COLO829 (cell line): ENCODE measurements around the gene CCL17.
"Not testable (repeated sequence)": the region's sequence is repeated elsewhere in the genome, so short reads cannot be mapped to it uniquely, and the experiment has no call there.

Experiments
- DNase-seq: peaks from one replicate; pipeline ENCODE4 v3.0.0; 2012; ENCODE audit warnings: low spot score

The CCL17 gene

DNA sequence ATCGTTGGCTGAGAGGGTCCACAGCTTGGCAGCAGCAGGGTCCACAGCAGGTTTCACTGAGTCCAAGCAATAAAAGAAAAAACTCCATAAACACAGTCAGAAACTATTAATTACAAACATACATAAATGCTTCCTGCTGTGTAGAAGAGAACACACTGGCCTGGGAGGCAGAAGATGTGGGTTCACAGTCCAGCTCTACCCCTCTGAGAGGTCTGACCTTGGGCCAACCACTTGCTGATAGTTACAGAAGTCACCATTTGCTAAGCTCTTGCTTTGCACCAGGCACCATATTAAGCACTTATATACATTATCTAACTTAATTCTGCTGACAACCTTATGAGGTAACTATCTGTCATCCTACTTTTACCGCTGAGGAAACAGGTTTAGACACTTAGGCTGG lies 27.9 kb downstream of the CCL17 start:
- DNase-seq, result no peak

DNA sequence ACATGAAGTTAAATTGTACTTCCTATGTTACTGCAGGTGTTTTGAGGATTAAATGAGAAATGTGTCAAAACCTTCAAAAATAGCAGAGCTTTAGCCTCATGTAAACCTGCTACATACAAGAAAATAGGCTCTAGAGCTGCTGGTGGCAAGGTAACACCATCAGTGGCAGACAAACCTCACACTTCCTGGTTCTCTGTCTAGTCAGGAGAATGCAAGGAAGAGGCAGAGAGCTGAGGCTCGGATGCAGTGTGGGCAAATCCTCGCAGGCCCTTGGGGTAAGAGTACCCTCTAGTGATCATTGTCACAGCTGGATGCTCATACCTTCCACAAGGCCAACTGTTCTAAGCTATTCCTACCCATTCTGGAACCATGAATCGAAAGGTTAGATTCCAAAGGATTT lies 28.4 kb downstream of the CCL17 start:
- DNase-seq, result no peak

DNA sequence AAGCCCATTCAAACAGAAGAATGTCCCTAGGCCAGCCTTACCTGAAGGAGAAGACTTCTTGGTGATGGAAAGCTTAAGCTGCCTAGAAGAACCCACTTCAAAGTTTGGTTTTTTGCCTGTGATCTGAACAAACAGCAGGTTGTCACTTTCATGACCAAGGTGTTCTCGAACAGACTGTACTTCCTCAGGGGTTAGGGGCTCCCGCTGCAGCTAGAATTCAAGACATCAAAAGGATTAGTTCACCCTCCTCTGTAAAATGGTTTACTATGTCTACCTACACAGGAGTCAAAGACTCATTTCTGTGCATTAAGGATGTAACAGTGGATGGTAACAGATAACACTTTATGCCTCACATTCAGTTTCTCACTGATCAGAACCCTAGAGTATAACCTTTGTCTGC lies 29.4 kb downstream of the CCL17 start:
- DNase-seq, result no peak

DNA sequence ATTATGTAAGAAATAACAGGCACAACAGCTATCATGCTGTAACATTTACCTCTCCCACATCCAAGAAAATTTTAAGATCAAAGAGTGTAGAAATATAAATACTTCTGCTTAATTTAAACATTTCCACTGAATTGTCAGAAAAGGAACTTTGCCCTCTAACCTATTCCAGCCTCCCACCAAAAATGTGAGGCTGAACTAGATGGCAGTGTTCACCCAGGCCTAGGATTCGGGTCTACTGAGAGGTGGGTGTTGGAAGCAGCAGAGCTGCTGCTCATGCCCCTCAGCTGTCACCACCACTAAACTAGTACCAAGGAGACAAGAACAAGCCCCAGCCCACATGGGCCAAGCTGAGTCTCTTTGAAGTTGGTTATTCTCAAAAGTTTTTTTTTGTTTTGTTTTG lies 31.3 kb downstream of the CCL17 start:
- no peak for DNase-seq

DNA sequence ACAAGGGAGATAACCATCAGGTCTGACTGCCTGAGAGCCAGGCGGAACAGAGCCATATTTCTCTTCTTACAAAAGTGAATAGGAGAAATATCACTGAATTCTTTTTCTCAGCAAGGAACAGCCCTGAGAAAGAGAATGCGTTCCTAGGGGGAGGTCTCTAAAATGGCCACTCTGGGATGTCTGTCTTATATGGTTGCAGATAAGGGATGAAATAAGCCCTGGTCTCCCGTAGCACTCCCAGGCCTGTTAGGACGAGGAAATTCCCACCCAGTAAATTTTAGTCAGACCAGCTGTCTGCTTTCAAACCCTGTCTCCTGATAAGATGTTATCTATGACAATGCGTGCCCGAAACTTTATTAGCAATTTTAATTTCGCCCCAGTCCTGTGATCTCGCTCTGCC lies 35.4 kb downstream of the CCL17 start:
- DNase-seq, result not testable (repeated sequence)

DNA sequence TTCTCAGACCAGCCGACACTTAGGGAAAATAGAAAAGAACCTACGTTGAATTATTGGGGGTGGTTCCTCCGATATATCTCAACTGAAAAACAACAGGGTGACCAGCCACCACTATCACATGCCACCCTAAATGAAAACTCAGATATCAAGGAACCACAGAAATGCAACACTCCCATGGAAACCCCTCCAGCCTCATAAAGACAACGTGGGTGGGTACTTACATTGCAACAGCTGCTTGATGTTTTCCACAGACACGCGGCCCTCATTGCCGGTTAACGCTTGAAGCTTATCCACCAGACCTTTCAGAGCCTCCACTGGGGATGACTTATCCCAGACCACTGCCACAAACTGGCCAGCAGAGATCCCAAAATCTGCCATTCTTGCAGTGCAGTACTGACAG lies 36.0 kb downstream of the CCL17 start:
- DNase-seq, result not testable (repeated sequence)

DNA sequence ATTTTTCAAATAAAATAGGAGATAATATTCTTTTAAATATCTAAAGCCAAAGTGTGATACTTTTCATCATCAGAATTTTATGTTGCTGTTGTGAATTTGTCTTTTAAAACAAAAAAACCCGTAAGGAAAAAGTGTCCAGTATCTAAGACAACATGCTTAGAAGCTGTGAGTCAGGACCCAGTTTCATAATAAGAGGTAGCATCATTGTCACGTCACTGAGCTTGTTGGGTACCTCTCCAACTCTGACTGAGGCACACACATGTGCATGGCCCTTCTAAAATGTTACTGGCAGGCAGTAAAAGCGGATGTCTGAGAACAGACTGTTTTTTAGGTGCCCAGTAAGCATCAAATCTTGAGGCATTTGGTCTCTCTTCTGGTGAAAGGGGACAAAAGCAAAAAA lies 40.1 kb downstream of the CCL17 start:
- DNase-seq, result no peak

DNA sequence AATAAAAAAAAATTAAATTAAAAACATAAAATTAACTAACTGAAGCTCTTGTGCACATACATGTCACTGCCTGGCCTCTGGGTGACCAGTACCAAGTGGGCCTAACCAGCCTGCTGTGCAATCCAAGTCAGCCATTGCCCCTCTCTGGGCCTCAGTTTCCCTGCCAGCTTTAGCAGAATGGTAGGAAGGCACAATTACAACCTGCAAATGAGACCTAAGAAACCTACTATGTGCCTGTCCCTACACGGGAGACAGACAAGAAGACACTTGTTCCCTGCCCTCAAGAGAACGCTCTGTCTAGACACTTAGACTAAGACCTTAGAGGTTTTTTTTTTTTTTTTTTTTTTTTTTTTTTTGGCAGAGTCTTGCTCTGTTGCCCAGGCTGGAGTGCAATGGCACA lies 40.9 kb downstream of the CCL17 start:
- no peak for DNase-seq

DNA sequence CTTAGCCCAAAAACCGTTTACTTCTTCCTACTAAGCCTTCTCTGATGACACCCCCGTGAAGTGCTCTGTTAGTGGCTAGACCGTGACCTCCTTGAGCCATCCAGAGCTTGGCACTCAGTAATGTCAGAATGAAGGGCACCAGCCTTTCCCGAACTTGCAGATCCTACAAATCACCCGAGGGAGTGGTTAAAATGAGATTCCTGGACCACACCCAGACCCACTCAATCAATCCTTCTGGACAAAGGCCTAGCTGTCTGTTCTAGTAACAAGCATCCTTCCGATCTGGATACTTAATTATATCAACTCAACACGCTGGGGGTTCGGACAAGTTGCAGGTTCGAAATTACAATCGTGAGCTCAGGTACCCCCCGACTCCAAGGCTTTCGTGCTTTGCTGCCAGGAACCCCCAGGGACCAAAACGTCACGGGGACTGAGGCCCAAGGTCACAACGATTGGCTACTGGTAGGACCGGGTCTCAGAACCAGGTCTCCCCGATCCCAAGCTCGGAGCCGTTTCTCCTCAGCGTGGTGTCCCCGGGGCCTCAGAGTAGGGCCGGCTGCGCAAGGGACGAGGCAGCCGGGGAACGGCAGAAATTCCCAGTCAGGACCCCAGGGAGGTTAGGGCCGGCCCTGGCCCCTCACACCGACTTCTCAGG lies 42.1 kb downstream of the CCL17 start:
- DNase-seq, result peak; percentile 16

DNA sequence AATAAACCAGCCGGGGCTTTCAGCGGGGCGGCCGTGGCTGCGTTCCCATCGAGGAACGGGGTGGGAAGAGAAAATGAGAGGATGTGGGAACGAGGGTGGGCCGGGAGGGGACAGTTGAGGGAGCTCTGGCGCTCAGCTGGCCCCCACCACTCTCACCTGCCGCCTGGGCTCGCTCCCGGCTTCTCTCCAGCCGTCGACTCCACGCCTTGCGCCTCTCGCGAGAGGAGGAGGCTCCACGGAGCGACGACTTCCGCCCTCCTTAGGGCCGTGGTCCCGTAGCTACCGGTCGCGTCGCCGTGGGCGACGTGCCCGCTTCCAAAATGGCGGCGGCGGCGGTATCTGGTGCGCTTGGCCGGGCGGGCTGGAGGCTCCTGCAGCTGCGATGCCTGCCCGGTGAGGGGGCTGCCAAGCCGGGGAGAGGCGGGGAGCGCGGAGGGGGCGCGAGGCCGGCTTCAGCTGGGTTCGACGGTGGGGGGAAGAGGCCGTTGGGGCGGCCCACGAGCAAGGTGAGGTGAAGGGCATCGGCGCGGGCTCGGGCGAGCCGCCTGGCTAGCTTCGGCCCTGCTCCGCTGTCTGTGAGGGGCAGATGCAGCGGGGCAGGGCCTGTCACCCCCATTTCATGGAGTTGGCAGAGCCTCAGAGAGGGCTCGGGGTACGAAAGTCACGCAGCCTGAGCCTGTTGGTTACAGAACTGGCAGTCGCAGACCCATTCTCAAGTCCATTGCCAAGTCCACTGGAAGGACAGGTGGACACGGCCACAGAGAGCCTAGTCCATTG lies 42.8 kb downstream of the CCL17 start, which contains the start of the genes CIAPIN1 and COQ9:
CIAPIN1 (minus strand) TSS at position 200 of the 777 bp plus-strand sequence. CDS start 6,457 bp downstream, outside the sequence.
COQ9 (plus strand) TSS at position 294 of the 777 bp plus-strand sequence; CDS start at position 321, 27 bp downstream.
- peak; percentile 74 for DNase-seq

DNA sequence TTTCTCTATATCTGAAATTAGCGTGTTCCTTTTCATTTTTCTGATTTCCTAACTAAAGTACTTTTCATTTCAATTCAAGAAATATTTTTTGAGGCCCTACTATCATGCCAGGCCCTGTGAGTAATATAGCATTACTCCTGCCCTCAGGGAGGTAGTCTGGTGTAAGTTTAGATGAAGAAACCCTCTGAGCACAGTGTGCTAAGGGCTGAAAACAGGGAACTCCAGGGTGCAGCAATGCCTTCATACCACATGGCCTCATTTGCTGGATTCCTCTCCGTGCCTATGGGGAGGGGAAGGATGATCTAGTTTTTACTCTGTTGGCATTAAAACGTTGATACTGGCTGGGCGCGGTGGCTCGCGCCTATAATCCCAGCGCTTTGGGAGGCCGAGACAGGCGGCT lies 47.5 kb downstream of the CCL17 start:
- no peak for DNase-seq

DNA sequence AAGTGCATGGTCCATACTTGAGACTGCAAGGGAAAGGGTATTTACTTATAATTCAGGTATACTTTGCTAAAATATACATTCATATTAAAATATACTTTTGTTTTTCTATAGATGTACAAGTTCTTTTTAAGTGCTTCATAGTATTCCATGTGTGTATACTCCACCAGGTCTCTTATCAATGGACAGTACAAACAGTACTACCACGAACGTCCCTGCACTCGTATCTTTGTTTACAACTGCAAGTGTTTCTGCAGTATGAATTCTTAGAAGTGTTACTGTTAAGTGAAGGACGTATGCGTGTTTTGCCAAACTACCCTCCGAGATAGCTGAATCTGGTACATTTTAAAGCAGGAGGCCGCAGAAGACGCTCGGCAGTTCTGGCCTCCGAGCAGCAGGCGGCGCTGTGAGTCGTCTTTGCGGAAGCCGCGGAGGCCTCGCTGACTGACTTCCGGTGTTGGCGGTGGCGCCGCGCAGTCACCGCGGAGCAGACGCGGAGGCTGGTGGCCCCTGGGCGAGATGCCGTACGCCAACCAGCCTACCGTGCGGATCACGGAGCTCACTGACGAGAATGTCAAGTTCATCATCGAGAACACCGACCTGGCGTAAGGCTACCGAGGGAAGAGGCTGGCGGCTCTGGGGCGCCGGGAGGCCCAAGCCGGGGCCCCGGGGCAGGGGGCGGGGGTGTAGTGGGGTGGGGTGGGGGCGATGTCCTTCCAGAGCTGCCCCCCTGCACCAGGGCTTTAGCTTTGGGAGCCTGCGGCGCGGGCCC lies 57.8 kb downstream of the CCL17 start, which contains the start of gene POLR2C:
POLR2C (plus strand) TSS at position 471 of the 769 bp plus-strand sequence; CDS start at position 517, 46 bp downstream.
- peak; percentile 68 for DNase-seq

DNA sequence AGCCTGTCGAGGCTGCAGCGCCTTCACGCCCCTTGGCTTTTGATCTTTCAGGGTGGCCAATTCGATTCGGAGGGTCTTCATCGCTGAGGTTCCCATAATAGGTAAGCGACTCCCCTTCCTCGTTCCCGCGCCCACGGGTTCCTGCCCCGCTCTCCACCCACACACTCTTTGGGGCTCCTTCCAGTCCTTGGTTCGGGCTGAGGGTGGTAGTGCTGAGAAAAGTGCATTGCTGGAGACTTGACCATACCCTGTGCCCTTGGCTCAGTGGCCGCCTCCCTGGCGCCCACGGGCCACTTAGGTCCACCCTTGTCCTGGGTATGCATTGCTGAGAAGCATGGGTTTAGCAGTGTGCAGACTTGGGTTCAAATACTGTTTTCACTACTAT lies 58.4 kb downstream of the CCL17 start:
- DNase-seq, result no peak

DNA sequence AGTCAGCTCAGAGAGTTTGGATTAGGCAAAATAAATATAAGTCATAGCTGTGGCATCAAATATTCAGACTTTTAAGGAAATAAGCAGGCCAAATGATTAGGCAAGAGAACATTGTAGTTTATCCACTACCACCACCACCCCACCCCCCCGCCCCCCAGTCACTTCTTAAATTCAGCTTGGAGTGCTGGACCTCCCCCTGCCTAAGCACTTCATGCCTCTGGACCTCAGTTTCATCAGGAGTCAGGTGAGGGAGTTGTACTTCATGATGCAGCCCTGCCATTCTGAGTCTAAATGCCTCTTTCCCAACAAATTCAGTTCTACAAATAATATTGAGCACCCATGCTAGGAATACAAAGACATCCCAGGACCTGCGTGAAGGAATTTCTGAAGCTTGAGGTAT lies 60.0 kb downstream of the CCL17 start:
- DNase-seq, result no peak
